Kidney (tissue), 14 donors: ENCODE data around the gene PCDH1. TPM values are rescaled to one million over a fixed set of nuclear protein-coding genes. Genes with fewer than 3 reads are reported as not detected.
A peak's percentile ranks its signal among the peaks of the same experiment; 100 is the strongest.

ENCODE experiments used
- DNase-seq, 5 donors: peaks; one replicate each; pipeline ENCODE4 v3.0.0-alpha.2; 2013 to 2020
- FAIRE-seq: peaks from 2 replicates; lab custom pipeline; 2012; peaks lifted over from hg19 to GRCh38; lab: Jason Lieb, UNC
- H3K27ac ChIP-seq, 2 donors: one replicate each; pipeline ENCODE4 v1.7.0; 2013; ENCODE audit warnings: low read depth in 2 of 2, low read length in 2 of 2, inconsistent platforms in 1 of 2
- H3K27me3 ChIP-seq: one replicate; pipeline ENCODE4 v1.7.1; 2013; ENCODE audit warnings: low read length, inconsistent platforms; ENCODE audit not compliant: control insufficient read depth, insufficient read depth
- H3K36me3 ChIP-seq, 3 donors: one replicate each; pipeline versions ENCODE4 v1.7.0 to v1.7.1; 2013; ENCODE audit warnings: low read length in 3 of 3, control low read depth in 1 of 3, inconsistent platforms in 1 of 3; ENCODE audit not compliant: insufficient read depth in 3 of 3, control insufficient read depth in 2 of 3
- H3K4me1 ChIP-seq, 3 donors: one replicate each; pipeline versions ENCODE4 v1.7.0 to v1.7.1; 2013; ENCODE audit warnings: low read length in 3 of 3, inconsistent platforms in 1 of 3, low read depth in 1 of 3; ENCODE audit not compliant: control insufficient read depth in 2 of 3, insufficient read depth in 2 of 3
- H3K4me3 ChIP-seq, 3 donors: one replicate each; pipeline versions ENCODE4 v1.7.0 to v1.8.1; 2013; ENCODE audit warnings: low read length in 3 of 3, control low read depth in 1 of 3, inconsistent platforms in 1 of 3
- H3K9ac ChIP-seq, 3 donors: one replicate each; pipeline versions ENCODE4 v1.7.0 to v1.7.1; 2013; ENCODE audit warnings: low read length in 3 of 3, control low read depth in 1 of 3, inconsistent platforms in 1 of 3
- H3K9me3 ChIP-seq, 3 donors: one replicate each; pipeline versions ENCODE4 v1.7.0 to v1.7.1; 2013; ENCODE audit warnings: low read length in 3 of 3, control low read depth in 1 of 3, inconsistent platforms in 1 of 3; ENCODE audit not compliant: control insufficient read depth in 2 of 3, insufficient read depth in 1 of 3
- CTCF ChIP-seq: IDR thresholded peaks from 3 replicates; pipeline ENCODE4 v1.5.1; 2012; ENCODE audit warnings: mild to moderate bottlenecking, moderate library complexity, borderline replicate concordance; ENCODE audit not compliant: insufficient read depth; ENCODE audit errors: extremely low read depth
- intact Hi-C: fragments of 100-400 bp; cut with DNase I; formaldehyde crosslinking; loops from one replicate; pipeline ENCODE4 v1.11.1; 2022
- polyA plus RNA-seq: library from polyadenylated mRNA; stranded (reverse); fragments of 350-450 nt; fragmentation: Illumina TruSeq; extraction: RNeasy Lipid Tissue Mini Kit (QIAGEN cat#74804); gene quantifications from one replicate; pipeline ENCODE4 v1.2.3, GENCODE V29; 2014; ENCODE audit warnings: low read depth, low replicate concordance; ENCODE audit not compliant: insufficient read depth
- total RNA-seq: library from RNA; stranded (reverse); fragmentation: NEBNext Ultra II Directional; extraction: Animal tissue kit (Norgen Biotek cat#: 25700); gene quantifications from one replicate; pipeline ENCODE4 v1.2.1, GENCODE V29; 2021
- donor health status: control.
- donor health status: control.
- donor health status: control.
- donor health status: control.
- donor health status: control.
- donor health status: DM: yes; HTN: yes; CAD: no.
- donor health status: Normal renal cell carcinoma (clear cell type).

Gene PCDH1
- total and polyA plus RNA-seq, 2 donors from 2014 or later, result 37.3 to 147 TPM

- peaks cover 0 to 3% (median 2%) of the 10 kb centered on the region in 3 donors for H3K36me3 ChIP-seq
- peaks cover 22% of the 10 kb centered on the region for H3K27me3 ChIP-seq
- peak overlapping the region in 1 of 3 donors; percentile 54 for H3K4me3 ChIP-seq
- no peak for DNase-seq
- TF ChIP-seq CTCF, result no peak
- H3K9me3 ChIP-seq, result no peaks in the 10 kb centered on the region
- intact Hi-C loops, result no loop called here
- peak overlapping the region; percentile 75 to 88 for H3K27ac ChIP-seq
- FAIRE-seq, result no peak
- H3K4me1 ChIP-seq, result peaks cover 0 to 55% (median 29%) of the 10 kb centered on the region in 3 donors
- H3K9ac ChIP-seq, result peak overlapping the region in 2 of 3 donors; percentile 70 to 71
Observed at GRCh38 chr5:141873933-141874261, 4.3 kb downstream of the PCDH1 start.

- peaks cover 22% of the 10 kb centered on the region for H3K27me3 ChIP-seq
- no peak for FAIRE-seq
- no peak overlapping the region for H3K9ac ChIP-seq
- intact Hi-C loops, result no loop called here
- DNase-seq, result no peak
- peaks cover 0 to 14% (median 6%) of the 10 kb centered on the region in 3 donors for H3K36me3 ChIP-seq
- peak overlapping the region in 1 of 2 donors; percentile 27 for H3K27ac ChIP-seq
- peaks cover 0 to 50% (median 31%) of the 10 kb centered on the region in 3 donors for H3K4me1 ChIP-seq
- no peak for TF ChIP-seq CTCF
- H3K9me3 ChIP-seq, result no peaks in the 10 kb centered on the region
- H3K4me3 ChIP-seq, result no peak overlapping the region
Observed at GRCh38 chr5:141872496-141873356, 5.5 kb downstream of the PCDH1 start.

GRCh38 chr5:141871870-141872269, 6.3 kb downstream of the PCDH1 start:
- Histone ChIP-seq H3K27me3 (peaks cover 14% of the 10 kb centered on the region), H3K27ac (peak overlapping the region in 1 of 2 donors; percentile 16), H3K36me3 (peaks cover 0 to 22% (median 6%) of the 10 kb centered on the region in 3 donors), H3K9me3 (no peaks in the 10 kb centered on the region), H3K4me3 (no peak overlapping the region), H3K4me1 (peaks cover 0 to 49% (median 35%) of the 10 kb centered on the region in 3 donors), H3K9ac (no peak overlapping the region)
- intact Hi-C loops, result no loop called here
- DNase-seq (no peak), FAIRE-seq (no peak)
- no peak for TF ChIP-seq CTCF
